IPS-11a (cell line): ENCODE data around the gene PLEK.
"Not testable (repeated sequence)": the region's sequence is repeated elsewhere in the genome, so short reads cannot be mapped to it uniquely, and the experiment has no call there.

Experiments
- H3K4me3 ChIP-seq: one replicate; pipeline ENCODE4 v1.5.1; 2013; ENCODE audit warnings: low read depth, low read length, control low read depth

The PLEK gene

DNA sequence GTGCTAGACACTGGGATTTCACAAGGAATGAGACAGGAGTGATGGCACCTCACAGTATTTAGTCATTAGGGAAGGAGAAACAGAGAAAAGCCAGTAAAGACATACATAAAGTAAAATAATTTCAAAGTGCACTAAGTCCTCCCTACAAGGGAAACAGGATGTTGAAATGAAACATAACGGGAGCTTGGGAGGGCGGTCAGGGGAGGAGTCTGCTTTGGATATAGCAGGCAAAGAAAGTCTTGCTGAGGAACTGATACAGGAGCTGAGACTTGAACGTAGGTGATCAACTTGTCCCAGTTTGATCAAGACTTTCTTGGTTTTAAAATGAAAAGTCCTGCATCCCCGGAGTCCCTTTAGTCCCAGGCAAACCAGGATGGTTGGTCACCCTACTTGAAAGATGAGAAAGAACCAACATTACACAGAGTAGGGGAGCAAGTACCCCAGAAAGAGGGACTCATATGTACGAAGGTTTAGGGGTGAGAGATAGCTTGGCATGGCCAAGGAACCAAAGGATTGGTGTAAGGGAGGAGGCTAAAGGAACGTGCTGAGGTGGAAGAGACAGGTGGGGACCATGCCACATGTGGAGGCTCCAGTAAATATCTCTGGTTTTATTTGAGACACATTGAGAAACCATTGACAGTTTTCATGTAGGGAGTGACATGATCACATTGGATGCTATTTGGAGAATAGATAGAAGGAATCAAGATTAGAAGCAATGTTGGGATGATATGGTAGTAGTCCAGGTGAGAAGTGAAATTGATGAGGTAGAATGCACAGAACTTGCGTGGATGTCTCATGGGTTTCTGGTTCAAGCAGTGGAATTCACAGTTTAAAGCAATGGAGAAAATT lies 73.6 kb downstream of the PLEK start:
- no peak overlapping the region for H3K4me3 ChIP-seq

DNA sequence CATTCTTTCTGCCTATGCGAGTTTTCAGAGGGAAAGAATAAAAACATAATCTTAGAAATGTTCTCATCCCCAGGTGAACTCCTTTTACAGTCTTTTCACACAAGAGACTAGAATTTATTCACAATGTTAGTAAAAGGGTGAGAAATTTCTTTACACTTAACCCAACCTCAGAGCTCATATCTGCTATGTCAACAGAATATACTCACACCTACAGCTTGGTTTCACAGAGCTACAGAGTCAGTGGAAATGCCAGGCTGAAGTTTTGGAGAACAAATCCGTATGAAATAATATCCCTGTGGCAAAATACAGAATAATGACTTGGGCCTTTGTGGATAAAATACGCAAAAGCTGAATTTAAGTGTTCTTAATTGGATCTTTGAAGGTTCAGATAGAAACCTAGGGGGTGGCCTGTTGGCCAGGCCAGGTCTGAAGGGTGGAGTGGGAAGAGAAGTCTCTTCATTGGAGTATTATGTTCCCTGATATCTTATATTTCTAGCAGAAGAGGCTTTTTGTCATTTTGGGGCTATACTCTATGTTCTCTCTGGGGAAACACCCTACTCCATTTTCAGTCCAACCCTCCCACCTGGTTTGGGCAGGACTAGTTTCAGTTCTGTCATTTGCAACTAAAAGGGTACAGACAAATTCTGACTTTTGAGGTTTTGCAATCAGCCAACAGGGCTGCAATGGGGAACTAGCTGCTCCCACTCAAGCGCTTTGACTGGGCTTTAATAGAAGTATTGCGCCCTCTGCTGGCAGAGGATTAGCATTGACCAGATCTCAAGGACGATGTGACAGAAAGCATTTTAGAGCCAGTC lies 76.3 kb downstream of the PLEK start:
- no peak overlapping the region for H3K4me3 ChIP-seq

DNA sequence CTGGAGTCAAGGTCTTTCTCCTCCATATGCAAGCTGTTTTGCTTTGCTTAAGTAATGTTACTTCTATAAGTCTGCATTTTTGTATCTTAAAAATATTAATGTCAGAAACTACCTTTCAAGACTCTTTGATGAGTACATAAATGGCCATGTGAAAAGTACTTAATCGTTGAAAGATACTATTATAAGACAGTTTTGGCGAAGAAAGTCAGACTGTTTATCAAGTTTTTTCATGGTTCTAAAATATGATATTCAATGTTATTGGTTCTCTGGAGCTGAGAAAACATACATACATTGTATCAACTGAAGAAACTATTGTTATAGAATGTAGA lies 76.9 kb downstream of the PLEK start:
- H3K4me3 ChIP-seq = no peak overlapping the region

DNA sequence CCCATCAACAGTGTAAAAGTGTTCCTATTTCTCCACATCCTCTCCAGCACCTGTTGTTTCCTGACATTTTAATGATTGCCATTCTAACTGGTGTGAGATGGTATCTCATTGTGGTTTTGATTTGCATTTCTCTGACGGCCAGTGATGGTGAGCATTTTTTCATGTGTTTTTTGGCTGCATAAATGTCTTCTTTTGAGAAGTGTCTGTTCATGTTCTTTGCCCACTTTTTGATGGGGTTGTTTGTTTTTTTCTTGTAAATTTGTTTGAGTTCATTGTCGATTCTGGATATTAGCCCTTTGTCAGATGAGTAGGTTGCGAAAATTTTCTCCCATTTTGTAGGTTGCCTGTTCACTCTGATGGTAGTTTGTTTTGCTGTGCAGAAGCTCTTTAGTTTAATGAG lies 81.3 kb downstream of the PLEK start:
- H3K4me3 ChIP-seq = not testable (repeated sequence)
